Measurements from ENCODE around the gene CFAP251.

The CFAP251 gene

GRCh38 chr12:122004633-122005071 is 86.3 kb downstream of the CFAP251 start:
- Mint-ChIP-seq H3K27me3 (no peaks in the 10 kb centered on the region), H3K36me3 (peaks cover 0 to 8% of the 10 kb centered on the region in 2 donors), H3K27ac (peak overlapping the region; percentile 87), H3K4me3 (peak overlapping the region; percentile 66 to 69), H3K4me1 (peaks cover 45 to 78% of the 10 kb centered on the region in 2 donors), H3K9me3 (no peaks in the 10 kb centered on the region)
- DNase-seq (no peak), ATAC-seq (replicated peaks) (peak; percentile 64 to 69)

- H3K4me1 Mint-ChIP-seq: peaks cover 45 to 85% of the 10 kb centered on the region in 2 donors
- peak overlapping the region; percentile 21 to 52 for H3K4me3 Mint-ChIP-seq
- no peak for DNase-seq
- peaks cover 0 to 7% of the 10 kb centered on the region in 2 donors for H3K36me3 Mint-ChIP-seq
- H3K27ac Mint-ChIP-seq: peak overlapping the region; percentile 87
- no peaks in the 10 kb centered on the region for H3K9me3 Mint-ChIP-seq
- no peaks in the 10 kb centered on the region for H3K27me3 Mint-ChIP-seq
- no peak for ATAC-seq (replicated peaks)
Measured at GRCh38 chr12:122005252-122005776, 86.9 kb downstream of the CFAP251 start.

GRCh38 chr12:122006186-122006926 is 88.0 kb downstream of the CFAP251 start:
- DNase-seq (no peak), ATAC-seq (replicated peaks) (no peak)
- H3K27me3 Mint-ChIP-seq: no peaks in the 10 kb centered on the region
- peak overlapping the region; percentile 31 to 46 for H3K4me3 Mint-ChIP-seq
- H3K27ac Mint-ChIP-seq: peak overlapping the region; percentile 87
- H3K4me1 Mint-ChIP-seq: peaks cover 47 to 89% of the 10 kb centered on the region in 2 donors
- peaks cover 0 to 9% of the 10 kb centered on the region in 2 donors for H3K36me3 Mint-ChIP-seq
- H3K9me3 Mint-ChIP-seq: no peaks in the 10 kb centered on the region

- H3K4me1 Mint-ChIP-seq: peaks cover 33 to 82% of the 10 kb centered on the region in 2 donors
- no peaks in the 10 kb centered on the region for H3K9me3 Mint-ChIP-seq
- peak overlapping the region; percentile 20 to 39 for H3K4me3 Mint-ChIP-seq
- H3K27ac Mint-ChIP-seq: no peak overlapping the region
- no peaks in the 10 kb centered on the region for H3K27me3 Mint-ChIP-seq
- ATAC-seq (replicated peaks) (peak; percentile 60 to 66), DNase-seq (no peak)
- H3K36me3 Mint-ChIP-seq: peaks cover 0 to 3% of the 10 kb centered on the region in 2 donors
Measured at GRCh38 chr12:122009741-122010140, 91.3 kb downstream of the CFAP251 start.

- no peak for ATAC-seq (replicated peaks)
Measured at GRCh38 chr12:122012184-122012583, 93.8 kb downstream of the CFAP251 start.

GRCh38 chr12:122013136-122013535 is 94.7 kb downstream of the CFAP251 start:
- Mint-ChIP-seq H3K36me3 (peaks cover 0 to 5% of the 10 kb centered on the region in 2 donors), H3K9me3 (no peaks in the 10 kb centered on the region), H3K4me3 (no peak overlapping the region), H3K4me1 (peaks cover 18 to 50% of the 10 kb centered on the region in 2 donors), H3K27ac (peak overlapping the region; percentile 2), H3K27me3 (no peaks in the 10 kb centered on the region)
- ATAC-seq (replicated peaks) (peak; percentile 41 to 43), DNase-seq (no peak)

More at GRCh38 chr12:122012184-122012583, 93.8 kb downstream of the CFAP251 start:
- peaks cover 22 to 58% of the 10 kb centered on the region in 2 donors for H3K4me1 Mint-ChIP-seq
- peaks cover 0 to 5% of the 10 kb centered on the region in 2 donors for H3K36me3 Mint-ChIP-seq
- no peak overlapping the region for H3K4me3 Mint-ChIP-seq
- no peak for DNase-seq
- H3K9me3 Mint-ChIP-seq: no peaks in the 10 kb centered on the region
- H3K27ac Mint-ChIP-seq: no peak overlapping the region
- H3K27me3 Mint-ChIP-seq: no peaks in the 10 kb centered on the region

- Mint-ChIP-seq H3K36me3 (peaks cover 4 to 8% of the 10 kb centered on the region in 2 donors), H3K9me3 (no peaks in the 10 kb centered on the region), H3K27me3 (no peaks in the 10 kb centered on the region), H3K4me1 (peaks cover 19 to 50% of the 10 kb centered on the region in 2 donors), H3K27ac (no peak overlapping the region), H3K4me3 (no peak overlapping the region)
- ATAC-seq (replicated peaks): no peak
- DNase-seq: no peak
Measured at GRCh38 chr12:122013791-122014590, 95.6 kb downstream of the CFAP251 start.

GRCh38 chr12:122014781-122015180 is 96.4 kb downstream of the CFAP251 start:
- Mint-ChIP-seq H3K4me3 (no peak overlapping the region), H3K27ac (no peak overlapping the region), H3K9me3 (no peaks in the 10 kb centered on the region), H3K36me3 (peaks cover 5 to 15% of the 10 kb centered on the region in 2 donors), H3K27me3 (no peaks in the 10 kb centered on the region), H3K4me1 (peaks cover 20 to 50% of the 10 kb centered on the region in 2 donors)
- no peak for DNase-seq
- no peak for ATAC-seq (replicated peaks)

- Mint-ChIP-seq H3K4me3 (peak overlapping the region in 1 of 2 donors; percentile 57), H3K4me1 (peaks cover 19 to 39% of the 10 kb centered on the region in 2 donors), H3K9me3 (no peaks in the 10 kb centered on the region), H3K27ac (no peak overlapping the region), H3K36me3 (peaks cover 10 to 23% of the 10 kb centered on the region in 2 donors), H3K27me3 (no peaks in the 10 kb centered on the region)
- ATAC-seq (replicated peaks) (no peak), DNase-seq (no peak)
Measured at GRCh38 chr12:122018457-122018856, 100.1 kb downstream of the CFAP251 start.

- DNase-seq (no peak), ATAC-seq (replicated peaks) (no peak)
- Mint-ChIP-seq H3K4me1 (peaks cover 19 to 37% of the 10 kb centered on the region in 2 donors), H3K4me3 (peak overlapping the region; percentile 57 to 64), H3K9me3 (no peaks in the 10 kb centered on the region), H3K27ac (no peak overlapping the region), H3K36me3 (peaks cover 10 to 23% of the 10 kb centered on the region in 2 donors), H3K27me3 (no peaks in the 10 kb centered on the region)
Measured at GRCh38 chr12:122018937-122019336, 100.5 kb downstream of the CFAP251 start.

- ATAC-seq (replicated peaks) (no peak), DNase-seq (no peak)
- H3K4me3 Mint-ChIP-seq: peak overlapping the region; percentile 86 to 96
- H3K36me3 Mint-ChIP-seq: peaks cover 15 to 25% of the 10 kb centered on the region in 2 donors
- H3K27me3 Mint-ChIP-seq: no peaks in the 10 kb centered on the region
- peaks cover 19 to 48% of the 10 kb centered on the region in 2 donors for H3K4me1 Mint-ChIP-seq
- H3K27ac Mint-ChIP-seq: peak overlapping the region; percentile 96
- peaks cover 0 to 3% of the 10 kb centered on the region in 2 donors for H3K9me3 Mint-ChIP-seq
Measured at GRCh38 chr12:122020795-122021192, 102.4 kb downstream of the CFAP251 start.

- H3K4me3 Mint-ChIP-seq: peak overlapping the region; percentile 86 to 96
- peaks cover 15 to 25% of the 10 kb centered on the region in 2 donors for H3K36me3 Mint-ChIP-seq
- peaks cover 20 to 50% of the 10 kb centered on the region in 2 donors for H3K4me1 Mint-ChIP-seq
- ATAC-seq (replicated peaks) (peak; percentile 2 to 5), DNase-seq (no peak)
- no peaks in the 10 kb centered on the region for H3K27me3 Mint-ChIP-seq
- peaks cover 0 to 3% of the 10 kb centered on the region in 2 donors for H3K9me3 Mint-ChIP-seq
- peak overlapping the region; percentile 96 for H3K27ac Mint-ChIP-seq
Measured at GRCh38 chr12:122021193-122021821, 102.9 kb downstream of the CFAP251 start.

GRCh38 chr12:122021822-122022392 is 103.5 kb downstream of the CFAP251 start, which contains the start of gene BCL7A:
Gene BCL7A, plus strand, starts transcription at chr12:122021884. Its CDS starts 208 bp downstream, at chr12:122022092.
- no peaks in the 10 kb centered on the region for H3K27me3 Mint-ChIP-seq
- H3K36me3 Mint-ChIP-seq: peaks cover 15 to 28% of the 10 kb centered on the region in 2 donors
- DNase-seq (peak; percentile 79), ATAC-seq (replicated peaks) (peak; percentile 62 to 71)
- H3K4me1 Mint-ChIP-seq: peaks cover 26 to 56% of the 10 kb centered on the region in 2 donors
- H3K27ac Mint-ChIP-seq: peak within 1 kb of the TSS; percentile 98
- H3K4me3 Mint-ChIP-seq: peak within 1 kb of the TSS; percentile 90 to 96
- H3K9me3 Mint-ChIP-seq: peaks cover 0 to 3% of the 10 kb centered on the region in 2 donors
